Activated CD4-positive, alpha-beta memory T cell treated with anti-CD3 and anti-CD28 coated beads for 36 hours (primary cell): ENCODE data around the gene MRPL51. TPM values are rescaled to one million over a fixed set of nuclear protein-coding genes. Genes with fewer than 3 reads are reported as not detected.
A peak's percentile ranks its signal among the peaks of the same experiment; 100 is the strongest.

Source experiments
- CTCF ChIA-PET: fragments of 350-600 bp; sonication (Branson Sonifier 250); formaldehyde crosslinking; loops from one replicate; lab custom pipeline; 2021; ENCODE audit warnings: antibody characterized with exemption, inconsistent platforms; lab: Charles Lee
- POLR2A ChIA-PET: fragments of 350-600 bp; sonication (Branson Sonifier 250); formaldehyde crosslinking; loops from one replicate; lab custom pipeline; 2021; ENCODE audit warnings: antibody characterized with exemption; lab: Charles Lee
- DNase-seq: peaks from one replicate; pipeline ENCODE4 v3.0.0-alpha.2; 2020
- H3K27ac Mint-ChIP-seq: one replicate; pipeline ENCODE4 v1.8.0; 2021; ENCODE audit warnings: mixed read lengths
- H3K27me3 Mint-ChIP-seq: one replicate; pipeline ENCODE4 v1.8.0; 2021; ENCODE audit warnings: mixed read lengths
- H3K36me3 Mint-ChIP-seq: one replicate; pipeline ENCODE4 v1.8.0; 2021; ENCODE audit warnings: mixed read lengths
- H3K4me1 Mint-ChIP-seq: one replicate; pipeline ENCODE4 v1.8.0; 2021; ENCODE audit warnings: low read depth, mixed read lengths
- H3K4me3 Mint-ChIP-seq: one replicate; pipeline ENCODE4 v1.8.0; 2021; ENCODE audit warnings: mild to moderate bottlenecking, mixed read lengths
- H3K9me3 Mint-ChIP-seq: one replicate; pipeline ENCODE4 v1.8.0; 2021; ENCODE audit warnings: mixed read lengths
- intact Hi-C: fragments of 100-400 bp; cut with micrococcal nuclease; formaldehyde crosslinking; loops from one replicate; pipeline ENCODE4 v1.15.1; 2023
- total RNA-seq, 2 experiments: library from RNA; stranded (reverse); gene quantifications; one replicate each; pipeline ENCODE4 v1.2.3, GENCODE V29; 2021

MRPL51 gene
- total RNA-seq, 2 experiments from 2014 or later = 289 to 312 TPM

GRCh38 chr12:6532051-6532926 is 39.2 kb upstream of the MRPL51 start:
- Mint-ChIP-seq H3K4me3 (peak overlapping the region; percentile 96), H3K36me3 (peaks cover 84% of the 10 kb centered on the region), H3K27me3 (no peaks in the 10 kb centered on the region), H3K4me1 (peaks cover 32% of the 10 kb centered on the region), H3K27ac (peak overlapping the region; percentile 100), H3K9me3 (no peaks in the 10 kb centered on the region)
- POLR2A ChIA-PET = interaction anchor here (0.6 to 5.8 kb wide), 32 partner anchors 9 to 320 kb away, joined by 3 to 54 read pairs (median 5); partner anchors contain the start of genes CD27, CD4, CDCA3 and COPS7A
- peak; percentile 94 for DNase-seq
- CTCF ChIA-PET = interaction anchor here (0.7 to 1.9 kb wide), 12 partner anchors 11 to 109 kb away, joined by 3 to 12 read pairs (median 6); partner anchors contain the start of genes MRPL51 and VAMP1
- intact Hi-C loops = loop anchor here (1.0 to 2.0 kb wide), 2 partner anchors 43 to 62 kb away; partner anchors contain the start of gene VAMP1

- H3K36me3 Mint-ChIP-seq = peaks cover 83% of the 10 kb centered on the region
- H3K9me3 Mint-ChIP-seq = no peaks in the 10 kb centered on the region
- ChIA-PET CTCF (interaction anchor here (3.1 kb wide), 1 partner anchor 7 kb away, joined by 10 read pairs; no protein-coding TSS in a partner anchor), POLR2A (interaction anchor here (0.8 to 3.1 kb wide), 4 partner anchors 61 to 86 kb away, joined by 4 to 34 read pairs (median 8); partner anchors contain the start of genes CD27 and VAMP1)
- no peak for DNase-seq
- no peaks in the 10 kb centered on the region for H3K27me3 Mint-ChIP-seq
- H3K27ac Mint-ChIP-seq = peak overlapping the region; percentile 66
- intact Hi-C loops = no loop called here
- no peak overlapping the region for H3K4me3 Mint-ChIP-seq
- peaks cover 19% of the 10 kb centered on the region for H3K4me1 Mint-ChIP-seq
These were observed 37.7 kb upstream of the MRPL51 start for GRCh38 chr12:6530576-6531260.

- H3K4me1 Mint-ChIP-seq = peaks cover 19% of the 10 kb centered on the region
- no peak overlapping the region for H3K4me3 Mint-ChIP-seq
- no peaks in the 10 kb centered on the region for H3K9me3 Mint-ChIP-seq
- POLR2A ChIA-PET = interaction anchor here (3.0 kb wide), 1 partner anchor 10 kb away, joined by 9 read pairs; no protein-coding TSS in a partner anchor
- peaks cover 81% of the 10 kb centered on the region for H3K36me3 Mint-ChIP-seq
- intact Hi-C loops = no loop called here
- no peaks in the 10 kb centered on the region for H3K27me3 Mint-ChIP-seq
- no peak overlapping the region for H3K27ac Mint-ChIP-seq
- CTCF ChIA-PET = interaction anchor here (1.3 to 3.1 kb wide), 2 partner anchors 9 to 12 kb away, joined by 3 to 10 read pairs; no protein-coding TSS in a partner anchor
- DNase-seq = no peak
These were observed 36.3 kb upstream of the MRPL51 start for GRCh38 chr12:6529291-6529737.

GRCh38 chr12:6528539-6529235 is 35.6 kb upstream of the MRPL51 start:
- Mint-ChIP-seq H3K36me3 (peaks cover 82% of the 10 kb centered on the region), H3K4me1 (peaks cover 19% of the 10 kb centered on the region), H3K9me3 (no peaks in the 10 kb centered on the region), H3K27ac (peak overlapping the region; percentile 31), H3K27me3 (no peaks in the 10 kb centered on the region), H3K4me3 (no peak overlapping the region)
- intact Hi-C loops = no loop called here
- no peak for DNase-seq
- ChIA-PET CTCF (interaction anchor here (1.3 to 3.1 kb wide), 2 partner anchors 9 to 12 kb away, joined by 3 to 10 read pairs; no protein-coding TSS in a partner anchor), POLR2A (interaction anchor here (3.0 kb wide), 1 partner anchor 10 kb away, joined by 9 read pairs; no protein-coding TSS in a partner anchor)

- Mint-ChIP-seq H3K9me3 (no peaks in the 10 kb centered on the region), H3K27ac (no peak overlapping the region), H3K4me1 (peaks cover 16% of the 10 kb centered on the region), H3K27me3 (no peaks in the 10 kb centered on the region), H3K4me3 (no peak overlapping the region), H3K36me3 (peaks cover 84% of the 10 kb centered on the region)
- intact Hi-C loops = no loop called here
- ChIA-PET POLR2A (interaction anchor here (3.0 kb wide), 1 partner anchor 11 kb away, joined by 9 read pairs; no protein-coding TSS in a partner anchor), CTCF (interaction anchor here (0.7 to 3.1 kb wide), 3 partner anchors 10 to 62 kb away, joined by 3 to 10 read pairs (median 3); no protein-coding TSS in a partner anchor)
- no peak for DNase-seq
These were observed 34.6 kb upstream of the MRPL51 start for GRCh38 chr12:6527711-6528110.

- H3K9me3 Mint-ChIP-seq = no peaks in the 10 kb centered on the region
- intact Hi-C loops = no loop called here
- no peak for DNase-seq
- no peaks in the 10 kb centered on the region for H3K27me3 Mint-ChIP-seq
- ChIA-PET POLR2A (interaction anchor here (3.0 kb wide), 1 partner anchor 12 kb away, joined by 9 read pairs; no protein-coding TSS in a partner anchor), CTCF (interaction anchor here (0.7 to 0.9 kb wide), 2 partner anchors 11 to 61 kb away, joined by 3 read pairs; no protein-coding TSS in a partner anchor)
- H3K27ac Mint-ChIP-seq = no peak overlapping the region
- H3K36me3 Mint-ChIP-seq = peaks cover 82% of the 10 kb centered on the region
- H3K4me3 Mint-ChIP-seq = no peak overlapping the region
- H3K4me1 Mint-ChIP-seq = peaks cover 8% of the 10 kb centered on the region
These were observed 33.9 kb upstream of the MRPL51 start for GRCh38 chr12:6526766-6527525.

- peaks cover 5% of the 10 kb centered on the region for H3K4me1 Mint-ChIP-seq
- no peak for DNase-seq
- ChIA-PET CTCF (interaction anchor here (0.9 kb wide), 1 partner anchor 12 kb away, joined by 3 read pairs; no protein-coding TSS in a partner anchor), POLR2A (no interaction called here)
- H3K4me3 Mint-ChIP-seq = no peak overlapping the region
- H3K9me3 Mint-ChIP-seq = no peaks in the 10 kb centered on the region
- peaks cover 86% of the 10 kb centered on the region for H3K36me3 Mint-ChIP-seq
- intact Hi-C loops = no loop called here
- no peaks in the 10 kb centered on the region for H3K27me3 Mint-ChIP-seq
- H3K27ac Mint-ChIP-seq = no peak overlapping the region
These were observed 33.1 kb upstream of the MRPL51 start for GRCh38 chr12:6526201-6526600.

- DNase-seq = no peak
- Mint-ChIP-seq H3K4me3 (no peak overlapping the region), H3K36me3 (peaks cover 81% of the 10 kb centered on the region), H3K27ac (no peak overlapping the region), H3K27me3 (no peaks in the 10 kb centered on the region), H3K4me1 (no peaks in the 10 kb centered on the region), H3K9me3 (no peaks in the 10 kb centered on the region)
- ChIA-PET POLR2A (no interaction called here), CTCF (no interaction called here)
- intact Hi-C loops = no loop called here
These were observed 31.6 kb upstream of the MRPL51 start for GRCh38 chr12:6524648-6525047.

- H3K4me3 Mint-ChIP-seq = no peak overlapping the region
- no peaks in the 10 kb centered on the region for H3K27me3 Mint-ChIP-seq
- H3K36me3 Mint-ChIP-seq = peaks cover 76% of the 10 kb centered on the region
- no peak for DNase-seq
- no peaks in the 10 kb centered on the region for H3K4me1 Mint-ChIP-seq
- ChIA-PET CTCF (no interaction called here), POLR2A (interaction anchor here (0.6 kb wide), 1 partner anchor 9 kb away, joined by 3 read pairs; no protein-coding TSS in a partner anchor)
- H3K27ac Mint-ChIP-seq = no peak overlapping the region
- no peaks in the 10 kb centered on the region for H3K9me3 Mint-ChIP-seq
- intact Hi-C loops = no loop called here
These were observed 30.6 kb upstream of the MRPL51 start for GRCh38 chr12:6523708-6524107.

- intact Hi-C loops = no loop called here
- no peaks in the 10 kb centered on the region for H3K4me1 Mint-ChIP-seq
- no peaks in the 10 kb centered on the region for H3K27me3 Mint-ChIP-seq
- peaks cover 70% of the 10 kb centered on the region for H3K36me3 Mint-ChIP-seq
- CTCF ChIA-PET = no interaction called here
- POLR2A ChIA-PET = no interaction called here
- H3K9me3 Mint-ChIP-seq = no peaks in the 10 kb centered on the region
- no peak for DNase-seq
- no peak overlapping the region for H3K27ac Mint-ChIP-seq
- no peak overlapping the region for H3K4me3 Mint-ChIP-seq
These were observed 29.1 kb upstream of the MRPL51 start for GRCh38 chr12:6522193-6522592.
